K562 treated with DMSO at 1 percent for 24 hours (cell line): ENCODE measurements around the gene EIF4H. TPM values are rescaled to one million over a fixed set of nuclear protein-coding genes. Genes with fewer than 3 reads are reported as not detected.

ENCODE experiments used
- total RNA-seq: library from RNA; unstranded; fragments of 300-600 nt; gene quantifications from 2 replicates; pipeline ENCODE4 v1.2.3, GENCODE V29; 2022; ENCODE audit warnings: low read depth; ENCODE audit not compliant: insufficient read depth

The EIF4H gene
- 394 and 408 TPM in 2 replicates for total RNA-seq

DNA sequence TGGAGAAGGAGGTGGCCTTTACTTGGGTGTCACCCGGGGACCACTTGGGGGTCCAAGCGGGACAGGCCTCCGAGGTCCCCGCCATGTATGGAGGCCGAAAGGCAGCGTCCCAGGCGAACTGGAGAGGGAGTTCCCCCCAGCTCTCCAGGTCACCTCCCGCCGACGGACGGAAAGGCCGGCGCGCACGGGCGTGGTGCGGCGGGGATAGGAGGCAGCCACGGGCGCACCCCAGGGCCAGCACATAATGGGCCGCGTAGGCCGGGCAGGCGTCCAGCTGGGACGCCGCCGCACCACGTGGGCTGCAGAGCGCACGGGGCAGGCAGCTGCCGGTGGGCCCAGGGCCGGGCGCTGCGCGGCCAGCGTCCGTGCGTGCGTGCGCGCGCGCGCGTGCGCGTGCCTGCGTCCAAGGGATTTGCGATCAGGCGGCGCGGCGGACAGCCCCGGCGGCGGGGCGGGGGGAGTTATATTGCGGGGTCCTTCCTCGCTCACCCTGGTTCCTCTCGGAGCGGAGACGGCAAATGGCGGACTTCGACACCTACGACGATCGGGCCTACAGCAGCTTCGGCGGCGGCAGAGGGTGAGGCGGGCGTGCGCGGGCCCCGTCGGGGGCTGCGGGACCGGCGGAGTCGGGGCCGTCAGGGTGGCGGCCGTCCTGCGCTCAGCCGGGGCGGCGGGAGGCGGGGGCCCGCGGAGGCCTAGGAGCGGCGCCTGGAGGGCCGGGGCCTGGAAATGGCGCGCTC lies at the start of gene EIF4H:
EIF4H (plus strand) TSS at position 491 of the 740 bp plus-strand sequence; CDS start at position 519, 28 bp downstream.

Other genes with a start within 250 kb of the EIF4H start
- gene ELN, start 146.2 kb upstream of the EIF4H start, total RNA-seq, result not detected in 2 replicates
- 19.8 and 23.3 TPM in 2 replicates for gene LIMK1, start 90.6 kb upstream of the EIF4H start, total RNA-seq
- gene LAT2, start 35.6 kb downstream of the EIF4H start, total RNA-seq, result 0.43 TPM in 1 of 2 replicates, not detected in the other
- gene RFC2, start 80.0 kb downstream of the EIF4H start, total RNA-seq, result 112 and 116 TPM in 2 replicates
- 15.0 and 15.4 TPM in 2 replicates for gene CLIP2, start 115.1 kb downstream of the EIF4H start, total RNA-seq